A673 (cell line): ENCODE data around the gene RICTOR. TPM values are rescaled to one million over a fixed set of nuclear protein-coding genes. Genes with fewer than 3 reads are reported as not detected.

Experiments used
- BruUV-seq: library from RNA; stranded (reverse); fragments of 400-500 nt; replicated peaks from 2 replicates; lab custom pipeline; 2021; lab: Mats Ljungman, UMichigan
- CTCF ChIA-PET: fragments of 300-600 bp; sonication (Branson Sonifier 250); formaldehyde crosslinking; loops from one replicate; lab custom pipeline; 2022; ENCODE audit warnings: antibody characterized with exemption; lab: Charles Lee
- POLR2A ChIA-PET: fragments of 300-600 bp; sonication (Branson Sonifier 250); formaldehyde crosslinking; loops from one replicate; lab custom pipeline; 2022; ENCODE audit warnings: antibody characterized with exemption; ENCODE audit not compliant: low non-redundant PET; lab: Charles Lee
- DNase-seq: peaks from one replicate; pipeline ENCODE4 v3.0.0-alpha.2; 2015; ENCODE audit warnings: low spot score
- H3K27ac ChIP-seq: fragments of 200-600 bp; sonication (generic); 2 replicates; pipeline ENCODE4 v1.5.1; 2016; ENCODE audit warnings: mixed run types, low read depth, mild to moderate bottlenecking, mixed read lengths, antibody characterized with exemption, low read length; ENCODE audit not compliant: poor library complexity, severe bottlenecking
- H3K27me3 ChIP-seq: fragments of 200-600 bp; sonication (generic); replicated peaks from 2 replicates; pipeline ENCODE4 v1.6.1; 2017; ENCODE audit warnings: mixed run types, low read depth, mild to moderate bottlenecking, mixed read lengths, antibody characterized with exemption, low read length; ENCODE audit not compliant: insufficient read depth, poor library complexity
- H3K36me3 ChIP-seq: fragments of 200-600 bp; sonication (generic); 2 replicates; pipeline ENCODE4 v1.6.1; 2016; ENCODE audit warnings: mixed run types, mild to moderate bottlenecking, mixed read lengths, antibody characterized with exemption, low read length; ENCODE audit not compliant: insufficient read depth, poor library complexity, severe bottlenecking
- H3K4me1 ChIP-seq: fragments of 200-600 bp; sonication (generic); 2 replicates; pipeline ENCODE4 v1.6.1; 2017; ENCODE audit warnings: mixed run types, mild to moderate bottlenecking, mixed read lengths, antibody characterized with exemption, low read length; ENCODE audit not compliant: insufficient read depth, poor library complexity, severe bottlenecking
- H3K4me3 ChIP-seq: fragments of 200-600 bp; sonication (generic); 2 replicates; pipeline ENCODE4 v1.5.1; 2016; ENCODE audit warnings: low read depth, mixed run types, mild to moderate bottlenecking, mixed read lengths, low read length; ENCODE audit not compliant: poor library complexity, severe bottlenecking
- H3K9me3 ChIP-seq: fragments of 200-600 bp; sonication (generic); 2 replicates; pipeline ENCODE4 v1.6.1; 2016; ENCODE audit warnings: mixed run types, low read depth, mild to moderate bottlenecking, mixed read lengths, antibody characterized with exemption, low read length; ENCODE audit not compliant: poor library complexity, severe bottlenecking
- CTCF ChIP-seq: fragments of 300-800, 200-600 bp; sonication (generic); conservative IDR thresholded peaks from 2 replicates; pipeline ENCODE4 v1.5.1; 2017; ENCODE audit warnings: low read depth, mild to moderate bottlenecking, antibody characterized with exemption, low read length, moderate library complexity, mixed read lengths
- EZH2 ChIP-seq: fragments of 200-600 bp; sonication (generic); IDR thresholded peaks from 2 replicates; pipeline ENCODE4 v1.6.1; 2017; ENCODE audit warnings: borderline replicate concordance, low read depth, mild to moderate bottlenecking, mixed read lengths, antibody characterized with exemption, low read length; ENCODE audit not compliant: poor library complexity, severe bottlenecking
- intact Hi-C: fragments of 100-400 bp; cut with micrococcal nuclease; formaldehyde crosslinking; loops from one replicate; pipeline ENCODE4 v1.10.0; 2022; ENCODE audit not compliant: unreplicated experiment
- total RNA-seq: library from RNA; stranded (reverse); gene quantifications from 2 replicates; pipeline ENCODE4 v1.2.3, GENCODE V29; 2021

The RICTOR gene
- total RNA-seq, 1 experiment from 2014 or later: 23.3 TPM

DNA sequence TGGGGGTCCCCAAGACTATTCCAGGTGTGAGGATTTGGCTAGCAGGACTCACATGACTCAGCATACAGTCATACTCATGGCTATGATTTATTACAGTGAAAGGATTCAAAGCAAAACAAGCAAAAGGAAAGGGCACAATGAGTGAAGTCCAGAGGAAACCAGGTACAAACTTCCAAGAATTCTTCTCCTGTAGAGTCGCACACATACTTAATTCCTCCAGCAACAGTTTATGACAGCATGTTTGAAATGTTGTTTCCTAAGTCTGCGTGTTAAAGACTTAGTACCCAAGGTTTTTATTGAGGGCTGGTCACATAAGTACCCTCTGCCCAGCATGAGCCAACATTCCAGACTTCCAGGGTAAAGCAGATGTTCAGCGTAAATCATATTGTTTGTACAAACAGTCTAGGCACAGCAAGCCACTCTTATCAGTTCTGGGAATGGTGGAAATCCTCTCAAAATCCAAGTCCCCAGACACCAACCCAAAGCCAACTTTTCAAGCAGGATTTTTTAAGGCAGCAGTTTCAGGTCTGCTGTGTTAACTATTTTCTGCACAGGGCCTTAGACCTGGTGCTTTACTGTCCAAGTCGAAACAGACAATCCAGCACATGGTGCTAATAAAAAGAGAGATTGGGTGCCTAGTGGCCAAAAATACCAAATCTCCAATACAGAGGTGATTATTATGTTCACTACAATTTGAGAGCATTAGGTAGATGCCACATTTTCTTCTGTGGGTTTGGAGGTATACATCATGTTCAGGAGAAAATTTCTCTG is 18.6 kb upstream of the RICTOR start:
- no peaks in the 10 kb centered on the region for H3K4me1 ChIP-seq
- H3K36me3 ChIP-seq: no peaks in the 10 kb centered on the region
- intact Hi-C loops: no loop called here
- TF ChIP-seq EZH2: no peak
- no peak for TF ChIP-seq CTCF
- H3K4me3 ChIP-seq: no peak overlapping the region
- POLR2A ChIA-PET: no interaction called here
- no peak overlapping the region for H3K27ac ChIP-seq
- peaks cover 9% of the 10 kb centered on the region for H3K9me3 ChIP-seq
- no peaks in the 10 kb centered on the region for H3K27me3 ChIP-seq
- CTCF ChIA-PET: no interaction called here
- no TSS peak for BruUV-seq
- peak; percentile 23 for DNase-seq

DNA sequence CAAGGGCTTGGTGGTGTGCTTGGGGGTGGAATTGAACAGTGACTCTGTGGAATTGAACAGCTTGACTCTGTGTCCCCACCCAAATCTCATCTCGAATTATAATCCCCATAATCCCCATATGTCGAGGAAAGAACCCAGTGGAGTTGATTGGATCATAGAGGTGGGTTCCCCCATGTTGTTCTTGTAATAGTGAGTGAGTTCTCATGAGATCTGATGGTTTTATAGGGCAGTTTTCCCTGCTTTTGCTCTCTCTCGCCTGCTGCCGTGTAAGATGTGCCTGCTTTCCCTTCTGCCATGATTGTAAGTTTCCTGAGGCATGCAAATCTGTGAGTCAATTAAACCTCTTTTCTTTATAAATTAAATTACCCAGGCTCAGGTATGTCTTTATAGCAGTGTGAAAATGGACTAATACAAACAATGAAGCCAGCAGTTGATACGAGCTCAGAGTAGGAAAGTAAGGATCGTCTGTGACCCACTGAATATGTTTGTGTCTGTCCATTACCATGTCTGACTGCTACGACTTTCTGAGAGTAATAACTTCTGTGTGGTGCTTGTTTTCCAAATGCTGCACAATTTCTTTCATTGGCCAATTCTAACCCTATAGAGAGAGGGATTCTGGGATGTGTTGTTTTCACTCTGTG is 17.9 kb upstream of the RICTOR start:
- H3K9me3 ChIP-seq: peaks cover 9% of the 10 kb centered on the region
- H3K36me3 ChIP-seq: no peaks in the 10 kb centered on the region
- BruUV-seq: no TSS peak
- ChIA-PET POLR2A (no interaction called here), CTCF (no interaction called here)
- intact Hi-C loops: no loop called here
- H3K4me1 ChIP-seq: no peaks in the 10 kb centered on the region
- H3K27ac ChIP-seq: no peak overlapping the region
- TF ChIP-seq EZH2 (no peak), CTCF (no peak)
- H3K4me3 ChIP-seq: no peak overlapping the region
- DNase-seq: no peak
- H3K27me3 ChIP-seq: no peaks in the 10 kb centered on the region

- POLR2A ChIA-PET: no interaction called here
These were observed 9.8 kb upstream of the RICTOR start for GRCh38 chr5:39083968-39084367.

More at GRCh38 chr5:39083968-39084367, 9.8 kb upstream of the RICTOR start:
- Histone ChIP-seq H3K9me3 (no peaks in the 10 kb centered on the region), H3K27ac (no peak overlapping the region), H3K4me1 (no peaks in the 10 kb centered on the region), H3K4me3 (no peak overlapping the region), H3K36me3 (no peaks in the 10 kb centered on the region), H3K27me3 (no peaks in the 10 kb centered on the region)
- CTCF ChIA-PET: no interaction called here
- BruUV-seq: no TSS peak
- TF ChIP-seq CTCF: no peak
- TF ChIP-seq EZH2: no peak
- intact Hi-C loops: loop anchor here (10.0 kb wide), 1 partner anchor 639 kb away; no protein-coding TSS in a partner anchor
- no peak for DNase-seq
